SU-DHL-6 (cell line): ENCODE data around the gene HEBP1.

Experiments used
- EZH2phosphoT487 ChIP-seq: fragments of 200-600 bp; sonication (generic), shearing (Covaris generic); conservative IDR thresholded peaks from 2 replicates; pipeline ENCODE4 v1.6.1; 2018; ENCODE audit warnings: mild to moderate bottlenecking, antibody characterized with exemption, low read length, moderate library complexity, mixed read lengths
- TF ChIP-seq, protein P1 (sequence below): fragments of 200-600 bp; sonication (generic); IDR thresholded peaks from one replicate; pipeline ENCODE4 v1.5.1; 2017; ENCODE audit warnings: antibody characterized with exemption, mild to moderate bottlenecking, low read length, moderate library complexity; ENCODE audit not compliant: insufficient read depth, poor library complexity, severe bottlenecking

DNA sequence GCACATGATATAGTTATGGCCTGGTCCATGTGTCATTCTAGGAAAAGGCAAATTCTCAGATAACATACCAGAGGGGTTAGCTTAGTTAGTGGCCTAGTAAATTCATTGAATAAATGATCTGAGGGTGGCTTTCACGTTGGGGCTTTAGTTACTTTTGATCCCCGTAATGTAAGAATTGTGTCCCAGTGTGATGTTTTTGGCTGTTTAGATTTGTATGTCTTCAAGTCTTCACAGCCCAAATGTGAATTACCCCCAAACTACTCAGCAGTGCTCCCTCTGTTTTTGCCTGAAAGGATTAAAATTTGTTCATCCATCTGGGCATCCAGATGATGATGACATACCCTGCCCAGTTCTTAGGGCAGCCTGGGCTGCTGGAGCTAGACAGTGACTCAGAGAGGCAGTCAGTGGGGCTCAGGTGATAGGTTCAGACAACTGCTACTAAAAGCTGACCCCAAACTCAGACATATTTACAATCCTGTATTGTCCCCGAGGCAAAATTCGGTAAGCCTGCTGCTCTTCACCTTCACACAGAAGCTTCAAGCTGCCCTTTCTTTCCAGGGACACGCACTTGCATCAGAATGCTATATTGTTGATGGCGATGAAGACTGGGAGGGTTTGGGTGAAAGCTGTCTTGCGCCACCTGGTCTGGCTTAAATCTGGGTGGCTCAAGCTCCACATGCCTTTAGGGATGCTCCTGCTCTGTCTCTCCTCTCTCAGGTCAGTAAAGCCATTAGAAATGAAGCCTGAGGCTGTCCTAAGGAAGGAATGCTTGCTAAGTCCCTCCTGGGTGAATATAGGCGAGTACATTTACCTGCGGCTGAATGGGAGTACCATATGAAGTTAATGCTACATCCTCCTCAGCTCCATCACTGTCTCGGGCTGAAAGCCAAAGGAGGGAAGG lies 58.4 kb downstream of the HEBP1 start:
- TF ChIP-seq, protein P1, sequence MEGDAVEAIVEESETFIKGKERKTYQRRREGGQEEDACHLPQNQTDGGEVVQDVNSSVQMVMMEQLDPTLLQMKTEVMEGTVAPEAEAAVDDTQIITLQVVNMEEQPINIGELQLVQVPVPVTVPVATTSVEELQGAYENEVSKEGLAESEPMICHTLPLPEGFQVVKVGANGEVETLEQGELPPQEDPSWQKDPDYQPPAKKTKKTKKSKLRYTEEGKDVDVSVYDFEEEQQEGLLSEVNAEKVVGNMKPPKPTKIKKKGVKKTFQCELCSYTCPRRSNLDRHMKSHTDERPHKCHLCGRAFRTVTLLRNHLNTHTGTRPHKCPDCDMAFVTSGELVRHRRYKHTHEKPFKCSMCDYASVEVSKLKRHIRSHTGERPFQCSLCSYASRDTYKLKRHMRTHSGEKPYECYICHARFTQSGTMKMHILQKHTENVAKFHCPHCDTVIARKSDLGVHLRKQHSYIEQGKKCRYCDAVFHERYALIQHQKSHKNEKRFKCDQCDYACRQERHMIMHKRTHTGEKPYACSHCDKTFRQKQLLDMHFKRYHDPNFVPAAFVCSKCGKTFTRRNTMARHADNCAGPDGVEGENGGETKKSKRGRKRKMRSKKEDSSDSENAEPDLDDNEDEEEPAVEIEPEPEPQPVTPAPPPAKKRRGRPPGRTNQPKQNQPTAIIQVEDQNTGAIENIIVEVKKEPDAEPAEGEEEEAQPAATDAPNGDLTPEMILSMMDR: no peak
- TF ChIP-seq EZH2phosphoT487: no peak
